ENCODE data around the gene ATP5IF1. TPM values are rescaled to one million over a fixed set of nuclear protein-coding genes. Genes with fewer than 3 reads are reported as not detected.

ATP5IF1 gene
- total and polyA plus RNA-seq, 2 of the 8 experiments (the other 6 are each of a cell fraction or from before 2014, with no cell fraction given), result 198 to 242 TPM

DNA sequence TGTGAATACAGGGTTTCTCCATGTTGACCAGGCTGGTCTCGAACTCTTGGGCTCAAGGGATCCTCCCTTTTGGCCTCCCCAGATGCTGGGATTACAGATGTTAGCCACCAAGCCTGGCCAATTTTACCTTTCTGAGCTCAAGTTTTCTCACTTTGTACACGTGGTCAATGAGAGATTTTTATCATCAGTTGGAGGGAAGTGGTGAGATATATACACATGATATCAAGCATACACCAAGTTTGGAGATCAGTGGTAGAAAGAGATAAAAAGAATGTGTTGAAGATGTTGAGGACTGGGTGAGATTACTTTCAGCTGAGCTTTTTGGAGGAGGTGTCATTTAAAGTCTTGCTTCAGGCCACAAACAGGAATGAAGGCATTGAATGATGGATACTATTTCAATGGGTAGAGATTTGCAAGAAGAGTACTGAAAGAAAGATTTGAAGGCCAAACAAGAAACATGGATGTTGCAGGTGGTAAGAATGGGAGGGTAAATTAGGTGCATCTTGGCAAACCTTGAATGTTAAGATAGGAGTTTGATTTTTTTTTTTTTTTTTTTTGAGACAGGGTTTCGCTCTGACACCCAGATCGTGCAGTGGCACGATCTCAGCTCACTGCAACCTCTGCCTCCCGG, 20.4 kb downstream of the ATP5IF1 start:
- H3K14ac ChIP-seq (ENCODE audit: insufficient read length), result no peak overlapping the region
- peaks cover 6% of the 10 kb centered on the region for H3K79me1 ChIP-seq (ENCODE audit: low read depth, low read length)
- H3K9me3 ChIP-seq (ENCODE audit: insufficient read depth in 2 of 2, low read depth in 1 of 2, low read length in 1 of 2), result no peaks in the 10 kb centered on the region
- no peaks in the 10 kb centered on the region for H3K27me3 ChIP-seq (replicated peaks in 1 of 4; ENCODE audit: control insufficient read depth in 3 of 4, extremely low read depth in 1 of 4, insufficient read depth in 3 of 4, low read length in 3 of 4)
- ChIA-PET CTCF (ENCODE audit: partially characterized antibody) (interaction anchor here (0.5 to 5.2 kb wide), 5 partner anchors 8 to 1153 kb away, joined by 3 to 56 read pairs (median 3); no protein-coding TSS in a partner anchor), POLR2A (ENCODE audit: partially characterized antibody) (interaction anchor here (1.8 to 19.5 kb wide), 5 partner anchors 9 to 254 kb away, joined by 6 to 324 read pairs (median 116); partner anchors contain the start of genes ATP5IF1 and DNAJC8)
- WGBS, 2 experiments (ENCODE audit: extremely low coverage in 1 of 2, insufficient coverage in 1 of 2, insufficient read length in 1 of 2, insufficient replicate concordance in 2 of 2, low coverage in 1 of 2, low lambda C conversion rate in 2 of 2, missing lambda C conversion rate in 1 of 2), result 96% methylated on average over 5 of the region's 6 CpGs; no CpG with 5 or more reads in 1 of the 2 experiments
- H4K5ac ChIP-seq (ENCODE audit: insufficient read length, low read depth, low read length), result no peak overlapping the region
- DNase-seq (ENCODE audit: low read depth in 1 of 2, low spot score in 2 of 2), result no peak
- H3K23ac ChIP-seq (ENCODE audit: insufficient read length), result no peak overlapping the region
- no peak overlapping the region for H3K9ac ChIP-seq (replicated peaks in 1 of 4; ENCODE audit: extremely low read depth in 1 of 4, low read depth in 3 of 4, low read length in 3 of 4)
- peaks cover 0 to 4% (median 0%) of the 10 kb centered on the region in 4 experiments; a peak in 2 of 8 replicates for H3K36me3 ChIP-seq (ENCODE audit: control insufficient read depth in 2 of 4, insufficient read depth in 4 of 4, low read length in 3 of 4)
- H4K8ac ChIP-seq (ENCODE audit: extremely low read depth, insufficient read depth, low read length), result no peak overlapping the region
- H3K79me2 ChIP-seq (ENCODE audit: control insufficient read depth in 1 of 2, insufficient read depth in 2 of 2, low read length in 2 of 2), result peaks cover 12 to 13% of the 10 kb centered on the region in 2 experiments
- H2AFZ ChIP-seq (ENCODE audit: low read length), result no peak overlapping the region
- peaks cover 2 to 10% (median 6%) of the 10 kb centered on the region in 4 experiments; a peak in 5 of 7 replicates for H3K4me1 ChIP-seq (replicated peaks in 1 of 4; ENCODE audit: control insufficient read depth in 3 of 4, insufficient read depth in 4 of 4, low read length in 3 of 4)
- H3K4me3 ChIP-seq (ENCODE audit: extremely low read depth in 1 of 4, insufficient read depth in 2 of 4, low read depth in 3 of 4, low read length in 4 of 4), result no peak overlapping the region
- peaks cover 6 to 8% of the 10 kb centered on the region in 2 experiments for H4K20me1 ChIP-seq (replicated peaks in 1 of 2; ENCODE audit: control insufficient read depth in 1 of 2, insufficient read depth in 2 of 2, low read length in 2 of 2)
- no peak overlapping the region for H4K91ac ChIP-seq (replicated peaks; ENCODE audit: insufficient read length, low read length)
- no peak overlapping the region for H3K4ac ChIP-seq (replicated peaks; ENCODE audit: insufficient read length, low read depth, low read length)
- H2AK5ac ChIP-seq (ENCODE audit: low read depth, low read length), result no peak overlapping the region
- H3K4me2 ChIP-seq (ENCODE audit: insufficient read depth in 1 of 2, low read depth in 2 of 2, low read length in 2 of 2), result no peak overlapping the region
- no peak overlapping the region for H2BK15ac ChIP-seq (ENCODE audit: low read length)
- H3K23me2 ChIP-seq (ENCODE audit: low read depth, low read length), result peaks cover 12% of the 10 kb centered on the region
- H2BK12ac ChIP-seq (ENCODE audit: low read depth, low read length), result no peak overlapping the region
- no peak overlapping the region for H3K27ac ChIP-seq (ENCODE audit: low read depth, low read length)
- no peak overlapping the region for H3K18ac ChIP-seq (ENCODE audit: extremely low read depth, low read length)
- H2BK120ac ChIP-seq (replicated peaks; ENCODE audit: low read depth, low read length), result no peak overlapping the region
- H2BK5ac ChIP-seq (ENCODE audit: low read depth, low read length), result no peak overlapping the region
- no peak overlapping the region for H2BK20ac ChIP-seq (ENCODE audit: low read length)
- no peak for FAIRE-seq
- no peak overlapping the region for H3K56ac ChIP-seq (replicated peaks; ENCODE audit: insufficient read length, low read depth, low read length)
- TF ChIP-seq RXRA (IDR thresholded peaks at IDR 0.05; ENCODE audit: insufficient read depth, low read depth, low read length) (no peak), EGR1 (IDR thresholded peaks at IDR 0.05; ENCODE audit: borderline replicate concordance, low read depth, low read length) (no peak), PHF8 (conservative IDR thresholded peaks at IDR 0.05; ENCODE audit: low read depth, low read length) (no peak), NANOG (IDR thresholded peaks at IDR 0.05; ENCODE audit: insufficient read depth, low read depth, low read length, poor library complexity, severe bottlenecking) (no peak), NRF1 (IDR thresholded peaks at IDR 0.05; ENCODE audit: low read depth, low read length) (no peak), KDM1A (IDR thresholded peaks at IDR 0.05; ENCODE audit: borderline replicate concordance, low read length) (no peak)
- TF ChIP-seq, protein P1, sequence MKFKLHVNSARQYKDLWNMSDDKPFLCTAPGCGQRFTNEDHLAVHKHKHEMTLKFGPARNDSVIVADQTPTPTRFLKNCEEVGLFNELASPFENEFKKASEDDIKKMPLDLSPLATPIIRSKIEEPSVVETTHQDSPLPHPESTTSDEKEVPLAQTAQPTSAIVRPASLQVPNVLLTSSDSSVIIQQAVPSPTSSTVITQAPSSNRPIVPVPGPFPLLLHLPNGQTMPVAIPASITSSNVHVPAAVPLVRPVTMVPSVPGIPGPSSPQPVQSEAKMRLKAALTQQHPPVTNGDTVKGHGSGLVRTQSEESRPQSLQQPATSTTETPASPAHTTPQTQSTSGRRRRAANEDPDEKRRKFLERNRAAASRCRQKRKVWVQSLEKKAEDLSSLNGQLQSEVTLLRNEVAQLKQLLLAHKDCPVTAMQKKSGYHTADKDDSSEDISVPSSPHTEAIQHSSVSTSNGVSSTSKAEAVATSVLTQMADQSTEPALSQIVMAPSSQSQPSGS (IDR thresholded peaks at IDR 0.05; ENCODE audit: low read length), result no peak

All from H1 (cell line).